Transverse colon (tissue), 4 donors: Measurements from ENCODE around the gene CCNF. TPM values are rescaled to one million over a fixed set of nuclear protein-coding genes. Genes with fewer than 3 reads are reported as not detected.
A peak's percentile ranks its signal among the peaks of the same experiment; 100 is the strongest.

ENCODE experiments used
- DNase-seq: peaks from one replicate; pipeline ENCODE4 v3.0.0-alpha.2; 2019
- H3K27ac ChIP-seq, 4 donors: fragments of 200-600 bp; sonication (generic); 2 replicates each; pipeline ENCODE4 v1.5.1; 2016 to 2018; ENCODE audit warnings: inconsistent platforms in 4 of 4
- H3K27me3 ChIP-seq: fragments of 200-600 bp; sonication (generic); 2 replicates; pipeline ENCODE4 v1.5.1; 2017; ENCODE audit warnings: inconsistent platforms
- H3K36me3 ChIP-seq, 4 donors: fragments of 200-600 bp; sonication (generic); 2 replicates each; pipeline ENCODE4 v1.5.1; 2017 to 2019; ENCODE audit warnings: inconsistent platforms in 4 of 4
- H3K4me1 ChIP-seq, 4 donors: fragments of 200-600 bp; sonication (generic); 2 replicates each; pipeline ENCODE4 v1.5.1; 2017 to 2020; ENCODE audit warnings: inconsistent platforms in 4 of 4
- H3K4me3 ChIP-seq, 4 donors: fragments of 200-600 bp; sonication (generic); 1 replicate in 1 of 4; 2 replicates in 3 of 4; pipeline versions ENCODE4 v1.5.1 to v1.6.1; 2017 to 2019; ENCODE audit warnings: inconsistent platforms in 4 of 4
- H3K9me3 ChIP-seq, 2 donors: fragments of 200-600 bp; sonication (generic); 2 replicates each; pipeline ENCODE4 v1.5.1; 2017 to 2019; ENCODE audit warnings: inconsistent platforms in 2 of 2
- CTCF ChIP-seq, 5 experiments: fragments of 200-600 bp in 3 of 5; fragments of 450-650 bp in 2 of 5; sonication (generic) in 3 of 5; IDR thresholded peaks; 1 replicate in 2 of 5; 2 replicates in 3 of 5; pipeline ENCODE4 v1.5.1; 2016 to 2017; ENCODE audit warnings: antibody characterized with exemption in 5 of 5, inconsistent platforms in 3 of 5, mild to moderate bottlenecking in 2 of 5, moderate library complexity in 1 of 5
- EP300 ChIP-seq: sonication (generic); formaldehyde crosslinking; IDR thresholded peaks from one replicate; pipeline ENCODE4 v1.6.1; 2017; ENCODE audit warnings: antibody characterized with exemption, low read depth
- POLR2A ChIP-seq: fragments of 450-650 bp; IDR thresholded peaks from one replicate; pipeline ENCODE4 v1.6.1; 2016; ENCODE audit warnings: antibody characterized with exemption, mild to moderate bottlenecking, moderate library complexity
- POLR2AphosphoS5 ChIP-seq, 3 donors: sonication (generic); formaldehyde crosslinking; IDR thresholded peaks; one replicate each; pipeline ENCODE4 v1.6.1; 2016; ENCODE audit warnings: antibody characterized with exemption in 3 of 3
- WGBS, 2 donors: methylation state at CpG; one replicate each; pipeline ENCODE4 v1.1.5; 2018; ENCODE audit warnings: low coverage in 1 of 2; 5-methylcytosine and 5-hydroxymethylcytosine counted together
- in situ Hi-C, 4 donors: fragments of 200-750 bp; cut with MboI; loops; one replicate each; pipeline versions ENCODE4 v1.15.0 to v1.15.1; 2017; ENCODE audit warnings: low sequenced_read_pairs in 3 of 4, low pct_ligation_motif_present in 1 of 4, low pct_unique_long_range_greater_than_20kb in 1 of 4
- intact Hi-C: fragments of 100-400 bp; cut with DNase I; formaldehyde crosslinking; loops from one replicate; pipeline ENCODE4 v1.15.1; 2023; ENCODE audit warnings: low total_unique reads
- total RNA-seq, 4 donors: library from RNA; depleted of rRNA; stranded (reverse); fragments of >200 nt; gene quantifications; one replicate each; pipeline ENCODE4 v1.1.0, GENCODE V29; 2016

CCNF gene
- total RNA-seq, 4 donors from 2014 or later, result 0.75 to 24.9 (median 2.3) TPM

DNA sequence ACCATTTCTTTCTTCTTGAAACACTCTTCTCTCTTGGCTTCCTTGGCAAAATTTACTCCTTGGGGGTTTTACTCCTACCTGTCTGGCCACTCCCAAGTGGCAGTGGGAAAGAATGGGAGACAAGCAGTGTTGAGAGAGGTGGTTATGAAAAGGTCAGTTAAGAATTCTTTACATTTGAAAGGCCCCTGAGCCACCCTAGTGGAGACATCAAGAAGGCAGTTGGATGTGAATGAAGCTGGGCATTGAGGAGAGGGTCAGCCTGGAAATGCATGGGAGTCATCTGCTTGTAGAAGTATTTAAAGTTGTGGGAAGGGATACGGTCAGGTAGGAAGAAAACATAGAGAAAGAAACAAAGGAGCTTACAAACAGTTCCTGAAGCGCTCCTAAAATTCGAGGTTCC lies 42.3 kb upstream of the CCNF start:
- intact Hi-C loops (loop anchor here (1.0 kb wide), 1 partner anchor 33 kb away; no protein-coding TSS in a partner anchor), in situ Hi-C loops (no loop called here)
- 62 to 65% methylated on average over 3 of the region's 3 CpGs for WGBS, 2 donors
- Histone ChIP-seq H3K27me3 (peaks cover 18% of the 10 kb centered on the region), H3K4me1 (no peaks in the 10 kb centered on the region), H3K27ac (no peak overlapping the region), H3K9me3 (peaks cover 0 to 7% of the 10 kb centered on the region in 2 donors), H3K4me3 (no peak overlapping the region), H3K36me3 (no peaks in the 10 kb centered on the region)
- DNase-seq, result no peak
- TF ChIP-seq CTCF (IDR thresholded peaks at IDR 0.05) (peak in 1 of 5 experiments; percentile 10), EP300 (no peak)

DNA sequence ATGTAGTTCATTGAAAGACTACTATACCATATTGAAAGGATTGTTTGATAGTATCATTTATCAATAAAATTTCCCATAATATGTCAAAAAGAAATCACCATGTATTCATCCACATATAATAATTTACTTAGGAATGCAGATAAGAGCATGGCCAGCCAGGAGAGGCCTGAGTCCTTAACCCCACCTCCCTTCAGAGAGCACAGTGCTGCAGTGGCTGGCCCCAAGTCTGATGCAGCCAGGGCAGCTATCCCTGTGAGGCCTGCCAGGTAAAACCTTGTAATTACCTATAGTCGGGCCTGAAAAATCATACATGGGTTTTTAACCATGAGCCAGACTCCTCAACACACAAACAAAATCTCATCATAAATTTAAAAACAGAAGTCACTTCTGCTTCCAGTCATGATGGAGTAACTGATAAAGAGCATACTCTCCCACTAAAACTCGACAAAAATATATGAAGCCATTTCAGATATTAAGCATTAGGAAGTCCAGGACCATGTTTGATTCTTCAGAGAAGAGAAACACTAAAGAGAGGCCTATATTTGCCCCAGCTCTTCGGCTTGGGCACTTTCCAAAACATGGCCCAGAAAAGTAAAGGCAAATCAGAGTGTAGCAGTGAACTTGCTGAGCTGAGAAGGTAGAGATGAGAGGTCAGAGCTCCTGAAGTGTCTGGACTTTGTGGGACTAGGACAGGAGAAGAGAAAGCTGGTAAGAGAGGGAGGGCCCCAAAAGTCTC lies 40.9 kb upstream of the CCNF start:
- DNase-seq, result no peak
- Histone ChIP-seq H3K4me3 (no peak overlapping the region), H3K4me1 (no peaks in the 10 kb centered on the region), H3K9me3 (peaks cover 0 to 7% of the 10 kb centered on the region in 2 donors), H3K27ac (no peak overlapping the region), H3K36me3 (no peaks in the 10 kb centered on the region), H3K27me3 (peaks cover 17% of the 10 kb centered on the region)
- in situ Hi-C loops (no loop called here), intact Hi-C loops (no loop called here)
- no peak for TF ChIP-seq CTCF (IDR thresholded peaks at IDR 0.05)
- no peak for TF ChIP-seq POLR2AphosphoS5 (IDR thresholded peaks at IDR 0.05)
- 76 to 100% methylated on average over 2 to 3 of the region's 3 CpGs for WGBS, 2 donors

GRCh38 chr16:2388875-2389433 lies 40.3 kb upstream of the CCNF start:
- H3K4me3 ChIP-seq, result no peak overlapping the region
- in situ Hi-C loops, result no loop called here

DNA sequence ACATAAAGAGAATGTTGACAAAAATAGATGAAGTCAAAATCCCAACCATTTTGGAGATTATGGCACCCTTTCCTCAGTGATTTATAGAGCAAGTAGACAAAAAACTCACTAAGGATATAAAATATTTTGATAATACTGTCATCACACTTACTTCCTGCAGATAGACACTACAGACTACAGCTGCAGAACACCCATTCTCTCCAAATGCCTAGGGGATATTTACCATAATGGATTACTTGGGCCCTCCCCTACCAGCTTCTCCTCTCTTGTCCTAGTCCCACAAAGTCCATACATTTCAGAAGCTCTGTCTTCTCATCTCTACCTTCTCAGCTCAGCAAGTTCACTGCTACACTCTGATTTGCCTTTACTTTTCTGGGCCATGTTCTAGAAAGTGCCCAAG lies 37.2 kb upstream of the CCNF start:
- intact Hi-C loops, result no loop called here
- no peak for DNase-seq
- Histone ChIP-seq H3K4me1 (no peaks in the 10 kb centered on the region), H3K27me3 (no peaks in the 10 kb centered on the region), H3K9me3 (peaks cover 0 to 7% of the 10 kb centered on the region in 2 donors), H3K36me3 (no peaks in the 10 kb centered on the region), H3K27ac (no peak overlapping the region), H3K4me3 (no peak overlapping the region)
- no peak for TF ChIP-seq POLR2A
- no peak for TF ChIP-seq POLR2AphosphoS5 (IDR thresholded peaks at IDR 0.05)
- in situ Hi-C loops, result no loop called here

More at GRCh38 chr16:2388875-2389433, 40.3 kb upstream of the CCNF start:
- peaks cover 0 to 7% of the 10 kb centered on the region in 2 donors for H3K9me3 ChIP-seq
- WGBS, 2 donors, result 22% methylated on average over 2 of the region's 2 CpGs; no CpG with 5 or more reads in 1 of the 2 donors
- H3K36me3 ChIP-seq, result no peaks in the 10 kb centered on the region
- H3K27me3 ChIP-seq, result peaks cover 10% of the 10 kb centered on the region
- no peaks in the 10 kb centered on the region for H3K4me1 ChIP-seq
- intact Hi-C loops, result no loop called here
- TF ChIP-seq POLR2A, result no peak
- TF ChIP-seq POLR2AphosphoS5 (IDR thresholded peaks at IDR 0.05), result no peak
- peak; percentile 7 for DNase-seq
- H3K27ac ChIP-seq, result no peak overlapping the region

- H3K4me1 ChIP-seq, result no peaks in the 10 kb centered on the region
- H3K4me3 ChIP-seq, result no peak overlapping the region
- H3K36me3 ChIP-seq, result no peaks in the 10 kb centered on the region
- intact Hi-C loops, result no loop called here
- in situ Hi-C loops, result no loop called here
- no peak for DNase-seq
- TF ChIP-seq POLR2AphosphoS5 (IDR thresholded peaks at IDR 0.05) (no peak), POLR2A (no peak), CTCF (IDR thresholded peaks at IDR 0.05) (no peak), EP300 (no peak)
- H3K27ac ChIP-seq, result no peak overlapping the region
- 82 to 83% methylated on average over 4 to 5 of the region's 5 CpGs for WGBS, 2 donors
- H3K27me3 ChIP-seq, result no peaks in the 10 kb centered on the region
- no peaks in the 10 kb centered on the region for H3K9me3 ChIP-seq
These were observed 30.7 kb upstream of the CCNF start for GRCh38 chr16:2398520-2398919.
